Psoas muscle (tissue), 8 donors: ENCODE measurements around the gene NUBP2. TPM values are rescaled to one million over a fixed set of nuclear protein-coding genes. Genes with fewer than 3 reads are reported as not detected.

ENCODE experiments used
- ATAC-seq, 4 donors: fragments of 200-7000 bp; cut with Tn5 transposase; one replicate each; pipeline ENCODE4 v1.9.1; 2020; ENCODE audit warnings: moderate library complexity in 3 of 4, mild to moderate bottlenecking in 2 of 4
- DNase-seq, 2 donors: peaks; one replicate each; pipeline ENCODE4 v3.0.0-alpha.2; 2020
- H3K27ac ChIP-seq: fragments of 200-600 bp; one replicate; pipeline ENCODE4 v1.8.0; 2022
- H3K27me3 ChIP-seq, 3 donors: fragments of 200-600 bp in 1 of 3; one replicate each; pipeline versions ENCODE4 v1.6.1 to v1.8.0; 2013 to 2022; ENCODE audit warnings: low read length in 2 of 3, mild to moderate bottlenecking in 2 of 3, moderate library complexity in 1 of 3; ENCODE audit not compliant: insufficient read depth in 3 of 3
- H3K36me3 ChIP-seq, 2 donors: fragments of 200-600 bp in 1 of 2; one replicate each; pipeline versions ENCODE4 v1.6.1 to v1.8.0; 2013 to 2022; ENCODE audit warnings: low read depth in 1 of 2, mild to moderate bottlenecking in 1 of 2, moderate library complexity in 1 of 2; ENCODE audit not compliant: insufficient read depth in 1 of 2
- H3K4me1 ChIP-seq: fragments of 200-600 bp; one replicate; pipeline ENCODE4 v1.8.0; 2022
- H3K4me3 ChIP-seq: fragments of 200-600 bp; one replicate; pipeline ENCODE4 v1.8.0; 2022; ENCODE audit warnings: mild to moderate bottlenecking
- H3K9me3 ChIP-seq: fragments of 200-600 bp; one replicate; pipeline ENCODE4 v1.8.0; 2022
- WGBS, 3 donors: extraction: QIAGEN DNeasy Blood & Tissue Kit; methylation state at CpG; one replicate each; pipeline versions ENCODE4 v1.1.6 to v1.1.7; 2013; 5-methylcytosine and 5-hydroxymethylcytosine counted together
- intact Hi-C, 2 donors: fragments of 100-400 bp; cut with DNase I; formaldehyde crosslinking; loops; one replicate each; pipeline versions ENCODE4 v1.11.0 to v1.14.2; 2022
- polyA plus RNA-seq, 3 donors: library from polyadenylated mRNA; stranded (reverse); fragments of 200-250 nt; gene quantifications; one replicate each; pipeline ENCODE4 v1.2.3, GENCODE V29; 2013
- total RNA-seq, 4 donors: library from RNA; stranded (reverse); fragmentation: NEBNext Ultra II Directional in 2 of 4; extraction: Animal tissue kit (Norgen Biotek cat#: 25700) in 2 of 4; gene quantifications; one replicate each; pipeline versions ENCODE4 v1.2.1 to v1.2.4, GENCODE V29; 2021 to 2023
- TF ChIP-seq, protein P1 (sequence below): fragments of 200-600 bp; IDR thresholded peaks from one replicate; pipeline ENCODE4 v1.8.0; 2022; ENCODE audit warnings: antibody characterized with exemption
- donor health status: healthy with polysubstance abuse.
- donor health status: DM: no; HTN: no; CAD: no; lungs with moderate emphysema.
- donor health status: Bipolar disorder and iron deficiency.
- donor health status: healthy.
- donor health status: DM: yes; HTN: yes; CAD: no.
- donor health status: DM: no; HTN: no; CAD: no.
- donor health status: DM: no; HTN: no; CAD: no.
- donor health status: DM: yes; HTN: yes; CAD: no.

NUBP2 gene
- total and polyA plus RNA-seq, 7 donors = 34.7 to 96.0 (median 44.7) TPM

DNA sequence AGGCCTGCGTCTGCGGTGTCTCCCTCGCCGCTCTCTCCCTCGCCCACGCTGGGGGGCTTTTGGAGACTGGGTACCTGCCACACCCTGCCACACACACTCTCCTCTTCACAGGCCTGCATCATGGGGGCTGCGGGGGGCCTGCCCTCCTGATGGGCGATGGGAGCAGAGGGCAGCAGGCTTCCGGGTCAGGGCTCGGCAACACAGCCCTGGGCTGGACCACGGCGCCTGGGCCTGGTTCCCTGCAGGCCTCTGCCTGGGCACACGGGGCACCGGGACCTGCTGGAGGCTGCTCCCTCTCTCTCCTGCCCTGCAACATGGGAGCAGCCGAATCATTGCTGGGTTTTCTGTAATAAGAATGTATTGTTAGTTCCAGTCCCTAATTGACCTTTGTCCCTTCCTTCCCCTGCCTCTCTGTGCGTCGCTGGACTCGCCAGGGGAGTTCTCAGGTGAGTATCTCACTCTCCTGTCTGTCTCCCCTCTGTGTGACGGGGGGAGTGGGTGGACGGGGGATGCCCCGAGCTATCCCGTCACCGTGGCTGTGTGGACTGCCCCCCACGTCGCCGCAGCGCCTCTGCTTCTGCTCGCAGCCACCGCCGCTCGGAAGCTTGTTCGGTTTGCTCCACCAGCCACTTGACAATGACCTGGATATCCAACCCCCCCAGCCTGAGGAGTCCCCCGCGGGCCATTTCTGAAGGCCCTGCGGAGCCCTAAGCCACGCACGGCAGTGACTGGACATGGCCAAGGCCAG is 24.9 kb upstream of the NUBP2 start:
- intact Hi-C loops = no loop called here
- Histone ChIP-seq H3K36me3 (peaks cover 0 to 70% of the 10 kb centered on the region in 2 donors), H3K9me3 (no peaks in the 10 kb centered on the region), H3K4me1 (no peaks in the 10 kb centered on the region), H3K27ac (no peak overlapping the region), H3K4me3 (no peak overlapping the region), H3K27me3 (no peaks in the 10 kb centered on the region)
- TF ChIP-seq, protein P1, sequence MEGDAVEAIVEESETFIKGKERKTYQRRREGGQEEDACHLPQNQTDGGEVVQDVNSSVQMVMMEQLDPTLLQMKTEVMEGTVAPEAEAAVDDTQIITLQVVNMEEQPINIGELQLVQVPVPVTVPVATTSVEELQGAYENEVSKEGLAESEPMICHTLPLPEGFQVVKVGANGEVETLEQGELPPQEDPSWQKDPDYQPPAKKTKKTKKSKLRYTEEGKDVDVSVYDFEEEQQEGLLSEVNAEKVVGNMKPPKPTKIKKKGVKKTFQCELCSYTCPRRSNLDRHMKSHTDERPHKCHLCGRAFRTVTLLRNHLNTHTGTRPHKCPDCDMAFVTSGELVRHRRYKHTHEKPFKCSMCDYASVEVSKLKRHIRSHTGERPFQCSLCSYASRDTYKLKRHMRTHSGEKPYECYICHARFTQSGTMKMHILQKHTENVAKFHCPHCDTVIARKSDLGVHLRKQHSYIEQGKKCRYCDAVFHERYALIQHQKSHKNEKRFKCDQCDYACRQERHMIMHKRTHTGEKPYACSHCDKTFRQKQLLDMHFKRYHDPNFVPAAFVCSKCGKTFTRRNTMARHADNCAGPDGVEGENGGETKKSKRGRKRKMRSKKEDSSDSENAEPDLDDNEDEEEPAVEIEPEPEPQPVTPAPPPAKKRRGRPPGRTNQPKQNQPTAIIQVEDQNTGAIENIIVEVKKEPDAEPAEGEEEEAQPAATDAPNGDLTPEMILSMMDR = no peak
- ATAC-seq (no peak), DNase-seq (no peak)
- 94 to 95% (median 95%) methylated on average over 32 to 37 of the region's 37 CpGs for WGBS, 3 donors

DNA sequence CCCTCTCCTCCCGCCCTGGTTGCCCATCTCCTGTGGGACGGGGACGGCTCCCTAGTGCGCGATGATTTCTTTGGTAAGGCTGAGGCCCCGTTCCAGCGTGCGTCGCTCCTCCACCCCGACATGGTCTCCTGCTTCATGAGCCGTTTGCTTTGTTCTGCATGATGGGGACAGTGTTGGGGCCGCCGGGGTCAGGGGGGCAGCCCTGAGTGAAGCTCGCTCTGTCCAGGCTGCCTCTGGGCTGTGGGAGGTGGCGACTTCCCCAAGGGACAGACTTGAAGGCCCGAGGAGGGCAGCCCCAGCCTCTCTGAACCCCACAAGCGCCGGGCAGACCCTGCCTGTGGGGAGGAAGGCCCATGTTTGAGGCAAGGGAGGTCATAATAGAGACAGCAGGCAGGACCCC is 23.8 kb upstream of the NUBP2 start:
- Histone ChIP-seq H3K4me1 (no peaks in the 10 kb centered on the region), H3K27me3 (no peaks in the 10 kb centered on the region), H3K36me3 (peaks cover 0 to 70% of the 10 kb centered on the region in 2 donors), H3K4me3 (no peak overlapping the region), H3K9me3 (no peaks in the 10 kb centered on the region), H3K27ac (no peak overlapping the region)
- DNase-seq (no peak), ATAC-seq (no peak)
- 88 to 91% (median 89%) methylated on average over 18 of the region's 18 CpGs for WGBS, 3 donors
- TF ChIP-seq, protein P1 = no peak
- intact Hi-C loops = no loop called here

DNA sequence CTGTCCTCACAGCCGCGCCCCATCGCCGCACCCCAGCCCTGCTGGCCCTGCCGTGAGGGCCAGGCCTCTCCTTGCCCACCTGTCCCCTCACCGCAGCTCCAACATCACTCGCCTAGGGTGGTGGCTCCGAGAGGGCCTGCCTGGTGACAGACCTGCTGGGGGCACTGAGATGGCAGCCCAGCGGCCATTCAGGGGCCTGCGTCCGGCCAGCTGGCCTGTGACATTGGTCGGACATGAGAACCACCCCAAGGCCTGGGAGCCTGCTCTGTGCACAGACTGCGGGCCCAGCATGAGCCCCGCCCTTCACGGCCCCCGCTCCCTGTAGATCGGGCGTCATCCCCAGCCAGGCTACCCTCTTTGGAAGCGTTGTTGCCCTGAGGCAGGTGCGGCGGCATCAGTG is 23.2 kb upstream of the NUBP2 start:
- peaks cover 0 to 71% of the 10 kb centered on the region in 2 donors for H3K36me3 ChIP-seq
- ATAC-seq = no peak
- 95 to 96% (median 96%) methylated on average over 21 of the region's 21 CpGs for WGBS, 3 donors

DNA sequence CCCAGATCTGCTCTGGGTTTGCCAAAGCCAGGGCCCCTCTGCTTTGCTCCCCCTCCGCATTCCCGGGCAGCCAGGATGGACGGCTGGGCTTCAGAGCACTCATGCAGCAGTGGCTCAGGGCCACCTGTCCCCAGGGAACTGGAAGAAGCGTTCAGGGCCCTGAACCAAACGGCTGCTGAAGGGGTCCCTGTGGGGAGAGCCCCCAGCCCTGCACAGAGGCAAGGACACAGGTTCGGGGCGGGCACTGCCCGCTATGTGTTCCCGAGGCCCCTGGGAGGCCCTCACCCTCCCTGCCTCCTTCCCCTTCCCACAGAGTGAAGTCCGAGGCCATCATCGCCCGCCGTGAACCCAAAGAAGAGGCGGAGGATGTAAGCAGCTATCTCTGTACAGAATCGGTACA is 21.8 kb upstream of the NUBP2 start:
- WGBS, 3 donors = 82 to 92% (median 88%) methylated on average over 12 to 15 of the region's 15 CpGs
- Histone ChIP-seq H3K27me3 (no peaks in the 10 kb centered on the region), H3K4me3 (no peak overlapping the region), H3K4me1 (no peaks in the 10 kb centered on the region), H3K36me3 (peaks cover 0 to 73% of the 10 kb centered on the region in 2 donors), H3K9me3 (no peaks in the 10 kb centered on the region), H3K27ac (no peak overlapping the region)
- intact Hi-C loops = no loop called here
- no peak for DNase-seq
- TF ChIP-seq, protein P1 = no peak
- ATAC-seq = no peak

More for the DNA sequence above, 23.2 kb upstream of the NUBP2 start:
- Histone ChIP-seq H3K4me3 (no peak overlapping the region), H3K27ac (no peak overlapping the region), H3K4me1 (no peaks in the 10 kb centered on the region), H3K27me3 (no peaks in the 10 kb centered on the region), H3K9me3 (no peaks in the 10 kb centered on the region)
- intact Hi-C loops = no loop called here
- DNase-seq = no peak
- TF ChIP-seq, protein P1 = no peak

DNA sequence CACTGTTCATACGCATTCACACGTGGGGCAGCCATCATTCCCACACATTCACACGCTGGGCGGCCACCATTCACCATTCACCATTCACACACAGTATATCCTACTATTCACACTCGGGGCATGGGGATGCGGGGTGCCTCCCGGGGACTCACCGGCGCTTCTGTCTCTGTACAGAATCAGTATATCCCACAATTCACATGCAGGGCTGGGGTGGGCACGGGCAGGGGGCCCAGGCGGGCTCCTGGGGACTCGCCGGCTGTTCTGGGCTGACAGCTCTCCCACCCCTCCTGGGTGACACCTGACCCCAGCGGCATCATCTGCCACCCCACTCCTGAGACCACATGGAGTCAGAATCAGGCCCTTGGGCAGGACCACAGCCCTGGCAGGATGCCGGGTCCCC is 21.0 kb upstream of the NUBP2 start:
- Histone ChIP-seq H3K9me3 (no peaks in the 10 kb centered on the region), H3K27me3 (no peaks in the 10 kb centered on the region), H3K4me3 (no peak overlapping the region), H3K27ac (no peak overlapping the region), H3K36me3 (peaks cover 0 to 82% of the 10 kb centered on the region in 2 donors), H3K4me1 (no peaks in the 10 kb centered on the region)
- 90 to 93% (median 92%) methylated on average over 15 of the region's 15 CpGs for WGBS, 3 donors
- DNase-seq (no peak), ATAC-seq (no peak)
- TF ChIP-seq, protein P1 = no peak
- intact Hi-C loops = no loop called here
